Measurements from ENCODE around the gene AFF4. TPM values are rescaled to one million over a fixed set of nuclear protein-coding genes. Genes with fewer than 3 reads are reported as not detected.

AFF4 gene
- total and polyA plus RNA-seq, 10 of the 15 experiments (the other 5 are each of a cell fraction or from before 2014, with no cell fraction given): 1.1 to 20.2 (median 10.4) TPM

DNA sequence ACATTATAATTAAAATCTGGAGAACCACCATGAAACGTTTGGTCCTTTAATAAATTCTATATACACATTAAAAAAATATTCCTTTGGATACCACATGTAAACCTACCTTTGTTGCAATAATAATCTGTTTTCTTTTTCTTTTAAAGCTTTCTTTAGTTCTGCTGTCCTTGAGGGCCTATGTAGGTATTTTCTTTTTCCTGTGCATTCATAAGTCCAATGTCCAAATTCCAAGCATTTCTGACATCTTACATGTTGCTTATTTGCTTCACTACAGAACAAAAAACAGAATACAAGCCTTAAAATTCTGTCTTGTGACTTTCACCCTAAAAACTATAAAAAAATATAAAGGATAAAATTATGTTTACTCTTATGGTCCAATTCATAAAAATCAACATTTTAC lies 43.2 kb upstream of the AFF4 start:
- Histone ChIP-seq H3K27ac (ENCODE audit: control insufficient read depth, insufficient read depth) (no peak overlapping the region), H3K4me2 (ENCODE audit: control insufficient read depth, insufficient read depth) (no peak overlapping the region), H4K20me1 (ENCODE audit: control insufficient read depth, insufficient read depth) (no peaks in the 10 kb centered on the region), H3K4me3 (no peak overlapping the region), H3K27me3 (replicated peaks in 1 of 2; ENCODE audit: control insufficient read depth in 2 of 2, insufficient read depth in 2 of 2, low read length in 1 of 2) (no peaks in the 10 kb centered on the region), H3K9me3 (replicated peaks; ENCODE audit: control insufficient read depth, insufficient read depth, low read length) (no peaks in the 10 kb centered on the region), H3K9ac (ENCODE audit: control insufficient read depth, insufficient read depth, low read length) (no peak overlapping the region), H2AFZ (ENCODE audit: control insufficient read depth, low read depth, low read length) (no peak overlapping the region), H3K4me1 (ENCODE audit: control insufficient read depth, insufficient read depth, low read length) (no peaks in the 10 kb centered on the region), H3K79me2 (ENCODE audit: control insufficient read depth, insufficient read depth, low read length) (no peaks in the 10 kb centered on the region), H3K36me3 (ENCODE audit: control insufficient read depth in 2 of 2, insufficient read depth in 2 of 2, low read length in 1 of 2) (no peaks in the 10 kb centered on the region; a peak in 2 of 4 replicates)
- ATAC-seq (no peak), DNase-seq (ENCODE audit: low read depth, low spot score) (no peak), FAIRE-seq (no peak)
- BruUV-seq (replicated peaks): no TSS peak
- ChIA-PET RAD21 (ENCODE audit: unreplicated experiment) (interaction anchor here (0.5 kb wide), 1 partner anchor 263 kb away, joined by 3 read pairs; no protein-coding TSS in a partner anchor), POLR2A (no interaction called here), SMC1A (ENCODE audit: uncharacterized antibody, unreplicated experiment) (no interaction called here), CTCF (no interaction called here)
- in situ Hi-C loops (cut with MboI) (no loop called here), intact Hi-C loops (cut with micrococcal nuclease; ENCODE audit: unreplicated experiment) (no loop called here)
- 0% methylated on average over 1 of the region's 1 CpG for WGBS (ENCODE audit: insufficient coverage, insufficient replicate concordance, low lambda C conversion rate, missing lambda C conversion rate)
- TF ChIP-seq POLR2AphosphoS2 (IDR thresholded peaks at IDR 0.05; ENCODE audit: low read depth, low read length) (no peak), MYC (IDR thresholded peaks at IDR 0.05; ENCODE audit: insufficient read depth, insufficient read length, insufficient replicate concordance, low read length, severe bottlenecking) (no peak), STAT3 (IDR thresholded peaks at IDR 0.05; ENCODE audit: low read depth, low read length) (no peak), BHLHE40 (IDR thresholded peaks at IDR 0.05; ENCODE audit: borderline replicate concordance in 1 of 2, low read depth in 2 of 2, low read length in 1 of 2) (no peak), WRNIP1 (IDR thresholded peaks at IDR 0.05; ENCODE audit: borderline replicate concordance, low read depth, low read length) (no peak), CREB1 (IDR thresholded peaks at IDR 0.05; ENCODE audit: low read depth) (no peak)
- TF ChIP-seq, protein P1, sequence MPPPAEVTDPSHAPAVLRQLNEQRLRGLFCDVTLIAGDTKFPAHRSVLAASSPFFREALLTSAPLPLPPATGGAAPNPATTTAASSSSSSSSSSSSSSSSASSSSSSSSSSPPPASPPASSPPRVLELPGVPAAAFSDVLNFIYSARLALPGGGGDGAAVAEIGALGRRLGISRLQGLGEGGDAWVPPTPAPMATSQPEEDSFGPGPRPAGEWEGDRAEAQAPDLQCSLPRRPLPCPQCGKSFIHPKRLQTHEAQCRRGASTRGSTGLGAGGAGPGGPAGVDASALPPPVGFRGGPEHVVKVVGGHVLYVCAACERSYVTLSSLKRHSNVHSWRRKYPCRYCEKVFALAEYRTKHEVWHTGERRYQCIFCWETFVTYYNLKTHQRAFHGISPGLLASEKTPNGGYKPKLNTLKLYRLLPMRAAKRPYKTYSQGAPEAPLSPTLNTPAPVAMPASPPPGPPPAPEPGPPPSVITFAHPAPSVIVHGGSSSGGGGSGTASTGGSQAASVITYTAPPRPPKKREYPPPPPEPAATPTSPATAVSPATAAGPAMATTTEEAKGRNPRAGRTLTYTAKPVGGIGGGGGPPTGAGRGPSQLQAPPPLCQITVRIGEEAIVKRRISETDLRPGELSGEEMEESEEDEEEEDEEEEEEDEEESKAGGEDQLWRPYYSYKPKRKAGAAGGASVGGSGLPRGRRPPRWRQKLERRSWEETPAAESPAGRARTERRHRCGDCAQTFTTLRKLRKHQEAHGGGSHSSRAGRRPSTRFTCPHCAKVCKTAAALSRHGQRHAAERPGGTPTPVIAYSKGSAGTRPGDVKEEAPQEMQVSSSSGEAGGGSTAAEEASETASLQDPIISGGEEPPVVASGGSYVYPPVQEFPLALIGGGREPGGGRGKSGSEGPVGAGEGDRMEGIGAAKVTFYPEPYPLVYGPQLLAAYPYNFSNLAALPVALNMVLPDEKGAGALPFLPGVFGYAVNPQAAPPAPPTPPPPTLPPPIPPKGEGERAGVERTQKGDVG (CRISPR knock-in tag; IDR thresholded peaks at IDR 0.05): no peak
- TF ChIP-seq, protein P2, sequence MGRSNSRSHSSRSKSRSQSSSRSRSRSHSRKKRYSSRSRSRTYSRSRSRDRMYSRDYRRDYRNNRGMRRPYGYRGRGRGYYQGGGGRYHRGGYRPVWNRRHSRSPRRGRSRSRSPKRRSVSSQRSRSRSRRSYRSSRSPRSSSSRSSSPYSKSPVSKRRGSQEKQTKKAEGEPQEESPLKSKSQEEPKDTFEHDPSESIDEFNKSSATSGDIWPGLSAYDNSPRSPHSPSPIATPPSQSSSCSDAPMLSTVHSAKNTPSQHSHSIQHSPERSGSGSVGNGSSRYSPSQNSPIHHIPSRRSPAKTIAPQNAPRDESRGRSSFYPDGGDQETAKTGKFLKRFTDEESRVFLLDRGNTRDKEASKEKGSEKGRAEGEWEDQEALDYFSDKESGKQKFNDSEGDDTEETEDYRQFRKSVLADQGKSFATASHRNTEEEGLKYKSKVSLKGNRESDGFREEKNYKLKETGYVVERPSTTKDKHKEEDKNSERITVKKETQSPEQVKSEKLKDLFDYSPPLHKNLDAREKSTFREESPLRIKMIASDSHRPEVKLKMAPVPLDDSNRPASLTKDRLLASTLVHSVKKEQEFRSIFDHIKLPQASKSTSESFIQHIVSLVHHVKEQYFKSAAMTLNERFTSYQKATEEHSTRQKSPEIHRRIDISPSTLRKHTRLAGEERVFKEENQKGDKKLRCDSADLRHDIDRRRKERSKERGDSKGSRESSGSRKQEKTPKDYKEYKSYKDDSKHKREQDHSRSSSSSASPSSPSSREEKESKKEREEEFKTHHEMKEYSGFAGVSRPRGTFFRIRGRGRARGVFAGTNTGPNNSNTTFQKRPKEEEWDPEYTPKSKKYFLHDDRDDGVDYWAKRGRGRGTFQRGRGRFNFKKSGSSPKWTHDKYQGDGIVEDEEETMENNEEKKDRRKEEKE (IDR thresholded peaks at IDR 0.05): no peak
- TF ChIP-seq, protein P3, sequence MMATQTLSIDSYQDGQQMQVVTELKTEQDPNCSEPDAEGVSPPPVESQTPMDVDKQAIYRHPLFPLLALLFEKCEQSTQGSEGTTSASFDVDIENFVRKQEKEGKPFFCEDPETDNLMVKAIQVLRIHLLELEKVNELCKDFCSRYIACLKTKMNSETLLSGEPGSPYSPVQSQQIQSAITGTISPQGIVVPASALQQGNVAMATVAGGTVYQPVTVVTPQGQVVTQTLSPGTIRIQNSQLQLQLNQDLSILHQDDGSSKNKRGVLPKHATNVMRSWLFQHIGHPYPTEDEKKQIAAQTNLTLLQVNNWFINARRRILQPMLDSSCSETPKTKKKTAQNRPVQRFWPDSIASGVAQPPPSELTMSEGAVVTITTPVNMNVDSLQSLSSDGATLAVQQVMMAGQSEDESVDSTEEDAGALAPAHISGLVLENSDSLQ (IDR thresholded peaks at IDR 0.05): no peak
- TF ChIP-seq, protein P4, sequence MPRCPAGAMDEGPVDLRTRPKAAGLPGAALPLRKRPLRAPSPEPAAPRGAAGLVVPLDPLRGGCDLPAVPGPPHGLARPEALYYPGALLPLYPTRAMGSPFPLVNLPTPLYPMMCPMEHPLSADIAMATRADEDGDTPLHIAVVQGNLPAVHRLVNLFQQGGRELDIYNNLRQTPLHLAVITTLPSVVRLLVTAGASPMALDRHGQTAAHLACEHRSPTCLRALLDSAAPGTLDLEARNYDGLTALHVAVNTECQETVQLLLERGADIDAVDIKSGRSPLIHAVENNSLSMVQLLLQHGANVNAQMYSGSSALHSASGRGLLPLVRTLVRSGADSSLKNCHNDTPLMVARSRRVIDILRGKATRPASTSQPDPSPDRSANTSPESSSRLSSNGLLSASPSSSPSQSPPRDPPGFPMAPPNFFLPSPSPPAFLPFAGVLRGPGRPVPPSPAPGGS (IDR thresholded peaks at IDR 0.05; ENCODE audit: borderline replicate concordance, insufficient read depth, low read depth, low read length, poor library complexity, severe bottlenecking): no peak
- TF ChIP-seq, protein P5, sequence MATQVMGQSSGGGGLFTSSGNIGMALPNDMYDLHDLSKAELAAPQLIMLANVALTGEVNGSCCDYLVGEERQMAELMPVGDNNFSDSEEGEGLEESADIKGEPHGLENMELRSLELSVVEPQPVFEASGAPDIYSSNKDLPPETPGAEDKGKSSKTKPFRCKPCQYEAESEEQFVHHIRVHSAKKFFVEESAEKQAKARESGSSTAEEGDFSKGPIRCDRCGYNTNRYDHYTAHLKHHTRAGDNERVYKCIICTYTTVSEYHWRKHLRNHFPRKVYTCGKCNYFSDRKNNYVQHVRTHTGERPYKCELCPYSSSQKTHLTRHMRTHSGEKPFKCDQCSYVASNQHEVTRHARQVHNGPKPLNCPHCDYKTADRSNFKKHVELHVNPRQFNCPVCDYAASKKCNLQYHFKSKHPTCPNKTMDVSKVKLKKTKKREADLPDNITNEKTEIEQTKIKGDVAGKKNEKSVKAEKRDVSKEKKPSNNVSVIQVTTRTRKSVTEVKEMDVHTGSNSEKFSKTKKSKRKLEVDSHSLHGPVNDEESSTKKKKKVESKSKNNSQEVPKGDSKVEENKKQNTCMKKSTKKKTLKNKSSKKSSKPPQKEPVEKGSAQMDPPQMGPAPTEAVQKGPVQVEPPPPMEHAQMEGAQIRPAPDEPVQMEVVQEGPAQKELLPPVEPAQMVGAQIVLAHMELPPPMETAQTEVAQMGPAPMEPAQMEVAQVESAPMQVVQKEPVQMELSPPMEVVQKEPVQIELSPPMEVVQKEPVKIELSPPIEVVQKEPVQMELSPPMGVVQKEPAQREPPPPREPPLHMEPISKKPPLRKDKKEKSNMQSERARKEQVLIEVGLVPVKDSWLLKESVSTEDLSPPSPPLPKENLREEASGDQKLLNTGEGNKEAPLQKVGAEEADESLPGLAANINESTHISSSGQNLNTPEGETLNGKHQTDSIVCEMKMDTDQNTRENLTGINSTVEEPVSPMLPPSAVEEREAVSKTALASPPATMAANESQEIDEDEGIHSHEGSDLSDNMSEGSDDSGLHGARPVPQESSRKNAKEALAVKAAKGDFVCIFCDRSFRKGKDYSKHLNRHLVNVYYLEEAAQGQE (IDR thresholded peaks at IDR 0.05; ENCODE audit: low read depth, low read length): no peak
